Vagina (tissue), 2 donors: ENCODE results near the gene PPFIA2.

Source experiments
- POLR2A ChIP-seq, 2 donors: fragments of 450-650 bp; IDR thresholded peaks; one replicate each; pipeline ENCODE4 v1.6.1; 2017; ENCODE audit warnings: antibody characterized with exemption in 2 of 2, mild to moderate bottlenecking in 2 of 2, moderate library complexity in 2 of 2
- TF ChIP-seq, protein P1 (sequence below), 3 experiments: fragments of 450-650 bp in 2 of 3; fragments of 200-600 bp in 1 of 3; sonication (generic) in 1 of 3; IDR thresholded peaks; one replicate each; pipeline ENCODE4 v1.5.1; 2017 to 2019; ENCODE audit warnings: antibody characterized with exemption in 3 of 3, mild to moderate bottlenecking in 2 of 3, moderate library complexity in 2 of 3

DNA sequence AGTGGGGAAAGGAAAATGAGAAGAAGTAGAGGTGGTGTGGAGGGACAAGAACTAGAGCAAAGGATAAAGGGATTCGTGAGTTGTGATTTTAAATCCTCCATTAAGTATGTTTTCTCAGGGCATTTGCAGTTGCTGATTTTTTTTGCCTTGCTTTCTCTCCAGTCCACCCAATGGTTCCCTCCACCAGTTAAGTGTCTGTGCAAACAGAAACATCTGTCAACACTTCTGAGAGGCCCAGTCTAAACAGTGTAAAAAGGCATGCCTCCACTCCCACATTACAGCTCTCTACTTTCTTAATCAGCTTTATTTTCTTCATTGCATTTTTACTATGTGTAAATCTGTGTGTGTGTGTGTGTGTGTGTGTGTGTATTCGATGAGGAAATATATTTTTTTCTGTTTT is 141.2 kb downstream of the PPFIA2 start:
- TF ChIP-seq, protein P1, sequence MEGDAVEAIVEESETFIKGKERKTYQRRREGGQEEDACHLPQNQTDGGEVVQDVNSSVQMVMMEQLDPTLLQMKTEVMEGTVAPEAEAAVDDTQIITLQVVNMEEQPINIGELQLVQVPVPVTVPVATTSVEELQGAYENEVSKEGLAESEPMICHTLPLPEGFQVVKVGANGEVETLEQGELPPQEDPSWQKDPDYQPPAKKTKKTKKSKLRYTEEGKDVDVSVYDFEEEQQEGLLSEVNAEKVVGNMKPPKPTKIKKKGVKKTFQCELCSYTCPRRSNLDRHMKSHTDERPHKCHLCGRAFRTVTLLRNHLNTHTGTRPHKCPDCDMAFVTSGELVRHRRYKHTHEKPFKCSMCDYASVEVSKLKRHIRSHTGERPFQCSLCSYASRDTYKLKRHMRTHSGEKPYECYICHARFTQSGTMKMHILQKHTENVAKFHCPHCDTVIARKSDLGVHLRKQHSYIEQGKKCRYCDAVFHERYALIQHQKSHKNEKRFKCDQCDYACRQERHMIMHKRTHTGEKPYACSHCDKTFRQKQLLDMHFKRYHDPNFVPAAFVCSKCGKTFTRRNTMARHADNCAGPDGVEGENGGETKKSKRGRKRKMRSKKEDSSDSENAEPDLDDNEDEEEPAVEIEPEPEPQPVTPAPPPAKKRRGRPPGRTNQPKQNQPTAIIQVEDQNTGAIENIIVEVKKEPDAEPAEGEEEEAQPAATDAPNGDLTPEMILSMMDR (IDR thresholded peaks at IDR 0.05): no peak
- TF ChIP-seq POLR2A (IDR thresholded peaks at IDR 0.05): no peak
